ENCODE measurements around the gene NELFCD.

GRCh38 chr20:59006864-59007664 lies 26.0 kb downstream of the NELFCD start, which contains the start of gene CTSZ:
- no peak for TF ChIP-seq CTCF (conservative IDR thresholded peaks at IDR 0.05 in 1 of 2, IDR thresholded peaks at IDR 0.05 in 1 of 2; ENCODE audit: low read depth in 1 of 2, low read length in 2 of 2)
- no peak for TF ChIP-seq EZH2 (IDR thresholded peaks at IDR 0.05; ENCODE audit: low read length, missing control alignments)

Data from fibroblast of lung (primary cell).